Cardiac fibroblast (primary cell): ENCODE results near the gene RBM4B.

ENCODE experiments used
- DNase-seq, 2 donors: peaks; one replicate each; pipeline versions ENCODE4 v3.0.0 to v3.0.0-alpha.2; 2010; ENCODE audit warnings: low read depth in 2 of 2
- H3K4me3 ChIP-seq, 2 donors: replicated peaks in 1 of 2; 1 replicate in 1 of 2; 2 replicates in 1 of 2; pipeline ENCODE4 v1.5.1; 2011; ENCODE audit warnings: low read depth in 2 of 2, low read length in 2 of 2, mild to moderate bottlenecking in 2 of 2, moderate library complexity in 1 of 2
- TF ChIP-seq, protein P1 (sequence below): IDR thresholded peaks from one replicate; pipeline ENCODE4 v1.5.1; 2011; ENCODE audit warnings: low read depth, mild to moderate bottlenecking, low read length, inconsistent platforms

The RBM4B gene

DNA sequence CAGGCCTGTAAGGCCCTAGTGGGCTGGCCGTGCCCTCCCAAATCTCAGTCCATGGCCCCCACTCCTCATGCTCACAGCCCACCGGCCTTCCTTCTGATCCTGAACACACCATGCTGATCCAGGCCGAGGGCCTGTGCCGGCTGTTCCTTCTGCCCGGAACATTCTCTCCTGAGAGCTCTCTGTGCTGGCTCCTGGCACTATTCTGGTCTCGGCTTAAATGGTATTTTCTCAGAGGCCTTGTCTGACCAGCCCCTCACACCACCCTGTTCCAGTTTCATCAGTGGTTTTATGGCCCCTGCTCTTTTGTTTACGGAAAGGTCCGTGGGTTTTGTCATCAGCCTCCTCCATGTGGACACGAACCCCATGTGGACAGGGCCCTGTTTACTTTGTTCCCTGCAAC lies 29.3 kb upstream of the RBM4B start:
- TF ChIP-seq, protein P1, sequence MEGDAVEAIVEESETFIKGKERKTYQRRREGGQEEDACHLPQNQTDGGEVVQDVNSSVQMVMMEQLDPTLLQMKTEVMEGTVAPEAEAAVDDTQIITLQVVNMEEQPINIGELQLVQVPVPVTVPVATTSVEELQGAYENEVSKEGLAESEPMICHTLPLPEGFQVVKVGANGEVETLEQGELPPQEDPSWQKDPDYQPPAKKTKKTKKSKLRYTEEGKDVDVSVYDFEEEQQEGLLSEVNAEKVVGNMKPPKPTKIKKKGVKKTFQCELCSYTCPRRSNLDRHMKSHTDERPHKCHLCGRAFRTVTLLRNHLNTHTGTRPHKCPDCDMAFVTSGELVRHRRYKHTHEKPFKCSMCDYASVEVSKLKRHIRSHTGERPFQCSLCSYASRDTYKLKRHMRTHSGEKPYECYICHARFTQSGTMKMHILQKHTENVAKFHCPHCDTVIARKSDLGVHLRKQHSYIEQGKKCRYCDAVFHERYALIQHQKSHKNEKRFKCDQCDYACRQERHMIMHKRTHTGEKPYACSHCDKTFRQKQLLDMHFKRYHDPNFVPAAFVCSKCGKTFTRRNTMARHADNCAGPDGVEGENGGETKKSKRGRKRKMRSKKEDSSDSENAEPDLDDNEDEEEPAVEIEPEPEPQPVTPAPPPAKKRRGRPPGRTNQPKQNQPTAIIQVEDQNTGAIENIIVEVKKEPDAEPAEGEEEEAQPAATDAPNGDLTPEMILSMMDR: no peak
- no peak for DNase-seq
- H3K4me3 ChIP-seq: no peak overlapping the region

DNA sequence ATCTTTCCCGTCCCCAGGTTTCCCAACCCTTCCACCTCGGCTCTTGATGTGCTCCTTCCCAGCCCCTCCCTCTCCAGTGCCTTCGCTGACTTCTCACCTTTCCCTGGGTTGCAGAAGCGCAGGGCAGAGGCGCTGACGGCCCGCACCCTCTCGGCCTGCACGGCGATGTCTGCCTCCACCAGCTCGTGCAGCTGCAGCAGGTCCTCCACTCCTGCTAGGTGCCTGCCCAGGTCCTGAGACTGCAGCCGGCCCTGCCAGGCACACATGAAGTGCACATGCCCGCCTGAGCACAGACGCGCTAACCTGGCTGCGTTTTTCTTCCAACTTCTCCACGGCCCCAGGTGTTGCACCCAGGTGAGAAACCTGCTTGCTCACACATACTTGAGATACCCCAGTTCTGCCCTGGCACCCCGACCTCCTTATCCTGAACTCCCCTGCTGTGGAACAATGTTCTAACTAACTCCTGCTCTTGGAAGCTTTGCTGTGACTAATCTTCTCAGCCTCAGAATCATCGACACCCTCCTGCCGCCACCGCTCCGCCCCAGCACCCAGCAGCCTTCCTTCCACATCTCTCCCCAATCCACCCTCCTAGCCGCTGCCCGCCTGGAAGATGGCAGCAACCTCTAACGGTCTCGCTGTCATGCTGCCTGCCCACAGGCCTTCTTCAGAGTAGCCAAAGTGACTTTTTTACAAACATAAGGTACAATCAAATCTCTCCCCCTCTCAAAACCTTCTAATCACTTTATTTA lies 28.1 kb upstream of the RBM4B start:
- DNase-seq: no peak
- no peak overlapping the region for H3K4me3 ChIP-seq
- TF ChIP-seq, protein P1: no peak

DNA sequence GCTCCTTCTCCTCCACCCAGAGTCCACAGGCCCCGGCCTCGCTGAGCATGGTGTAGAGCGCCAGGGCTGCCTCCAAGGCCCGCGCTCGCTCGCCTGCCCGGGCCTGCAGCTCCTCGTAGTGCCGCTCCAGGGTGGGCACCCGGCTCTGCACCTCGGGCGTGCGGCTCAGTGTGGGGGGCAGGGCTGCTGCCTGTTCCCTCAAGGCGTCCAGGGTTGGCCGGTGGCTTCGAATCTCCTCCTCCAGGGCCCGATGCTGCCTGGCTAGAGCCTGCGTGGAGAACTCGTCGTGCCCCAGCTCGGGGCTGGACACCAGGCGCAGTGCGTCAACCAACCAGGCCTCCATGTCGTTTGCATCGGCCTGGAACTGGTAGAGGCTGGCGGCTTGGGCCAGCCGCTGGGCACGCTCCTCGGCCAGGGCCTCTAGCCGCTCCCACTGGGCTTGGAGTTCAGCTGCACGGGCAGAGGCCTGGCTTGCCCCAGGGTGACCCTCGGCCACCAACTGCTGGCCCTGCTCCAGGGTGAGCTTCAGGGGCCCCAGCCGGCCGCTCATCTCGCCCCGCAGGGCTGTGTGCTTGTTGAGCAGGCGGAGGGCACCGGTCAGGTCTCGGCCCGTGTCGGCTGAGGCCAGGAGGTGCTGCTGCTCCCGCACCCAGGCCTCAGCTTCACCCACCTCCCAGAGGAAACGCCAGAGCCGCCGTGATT lies 27.1 kb upstream of the RBM4B start:
- no peak overlapping the region for H3K4me3 ChIP-seq
- no peak for DNase-seq
- TF ChIP-seq, protein P1: no peak

DNA sequence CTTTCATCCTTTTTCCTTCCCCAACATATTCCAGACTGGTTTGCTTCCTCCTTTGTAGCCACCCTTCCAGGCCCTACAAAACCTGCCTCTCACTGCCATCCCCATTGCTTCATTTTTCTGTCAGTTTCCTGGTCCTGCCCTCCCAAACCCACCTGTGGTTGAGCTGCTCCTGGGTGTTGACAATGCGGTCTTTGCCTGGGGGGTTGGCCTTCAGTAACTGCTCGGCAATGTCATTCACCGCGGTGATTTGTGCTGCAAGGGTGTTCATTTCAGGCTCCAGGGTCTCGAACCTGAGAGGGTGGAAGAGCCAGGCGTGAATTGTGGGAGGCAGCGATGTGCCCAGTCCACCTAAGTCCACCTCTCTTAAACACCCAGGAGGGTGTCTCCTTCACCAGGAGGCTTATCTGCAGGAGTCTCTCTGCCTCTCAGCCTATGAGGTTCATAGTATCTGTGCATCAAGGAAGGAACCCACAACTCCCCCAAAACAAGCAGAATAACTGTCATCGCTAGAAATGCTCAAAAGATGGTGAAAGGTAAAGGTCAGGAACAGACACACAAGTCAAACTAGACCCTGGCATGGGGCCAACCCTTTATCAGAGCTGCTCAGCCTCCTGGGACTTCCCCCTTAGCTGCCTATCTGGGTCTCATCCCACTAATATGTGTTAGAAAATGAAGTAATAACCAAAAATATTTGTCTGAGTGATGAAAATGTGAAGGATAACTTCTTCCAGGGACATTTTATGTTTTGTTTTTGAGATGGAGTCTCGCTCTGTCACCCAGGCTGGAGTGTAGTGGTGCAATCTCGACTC lies 23.9 kb upstream of the RBM4B start:
- no peak overlapping the region for H3K4me3 ChIP-seq
- TF ChIP-seq, protein P1: no peak
- no peak for DNase-seq

DNA sequence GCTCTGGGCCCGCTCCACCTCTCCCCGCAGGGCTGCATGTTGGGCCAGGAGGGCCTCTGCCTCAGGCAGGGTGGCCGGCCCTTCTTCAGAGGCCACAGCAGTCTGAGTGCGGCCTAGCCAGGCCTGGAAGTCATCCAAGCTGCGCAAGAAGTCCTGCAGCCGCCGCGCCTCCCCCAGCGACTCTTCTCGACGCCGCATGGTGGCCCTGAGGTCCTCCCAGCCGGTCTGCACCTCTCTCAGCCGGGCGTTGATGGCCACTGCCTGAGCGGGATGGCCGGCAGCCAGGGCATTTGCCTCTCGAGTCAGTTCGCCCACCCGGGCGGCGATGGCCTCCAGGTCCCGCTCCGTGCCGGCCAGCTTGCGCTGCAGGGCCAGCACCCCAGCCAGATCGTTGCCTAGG lies 23.1 kb upstream of the RBM4B start:
- no peak for DNase-seq
- TF ChIP-seq, protein P1: no peak
- H3K4me3 ChIP-seq: no peak overlapping the region

DNA sequence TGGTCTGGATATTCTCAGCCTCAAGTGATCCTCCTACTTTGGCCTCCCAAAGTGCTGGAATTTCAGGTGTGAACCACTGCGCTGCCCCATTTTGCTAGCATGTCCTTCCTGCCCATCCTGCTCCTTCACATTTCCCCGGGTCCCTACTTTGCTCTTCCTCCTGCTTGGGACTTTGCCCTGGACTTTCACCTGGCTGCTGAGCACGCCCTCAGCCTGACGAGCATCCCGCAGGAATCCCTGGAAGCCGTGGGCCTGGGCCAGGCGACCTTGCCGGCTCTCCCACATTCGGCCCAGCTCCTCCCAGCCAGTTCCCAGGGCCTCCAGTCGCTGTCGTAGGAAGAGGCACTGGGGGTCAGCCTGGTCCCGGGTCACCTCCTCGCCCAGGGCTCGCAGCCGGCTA lies 22.6 kb upstream of the RBM4B start:
- DNase-seq: no peak
- no peak overlapping the region for H3K4me3 ChIP-seq
- TF ChIP-seq, protein P1: no peak
